ENCODE measurements around the gene IFNAR2.

Gene IFNAR2

DNA sequence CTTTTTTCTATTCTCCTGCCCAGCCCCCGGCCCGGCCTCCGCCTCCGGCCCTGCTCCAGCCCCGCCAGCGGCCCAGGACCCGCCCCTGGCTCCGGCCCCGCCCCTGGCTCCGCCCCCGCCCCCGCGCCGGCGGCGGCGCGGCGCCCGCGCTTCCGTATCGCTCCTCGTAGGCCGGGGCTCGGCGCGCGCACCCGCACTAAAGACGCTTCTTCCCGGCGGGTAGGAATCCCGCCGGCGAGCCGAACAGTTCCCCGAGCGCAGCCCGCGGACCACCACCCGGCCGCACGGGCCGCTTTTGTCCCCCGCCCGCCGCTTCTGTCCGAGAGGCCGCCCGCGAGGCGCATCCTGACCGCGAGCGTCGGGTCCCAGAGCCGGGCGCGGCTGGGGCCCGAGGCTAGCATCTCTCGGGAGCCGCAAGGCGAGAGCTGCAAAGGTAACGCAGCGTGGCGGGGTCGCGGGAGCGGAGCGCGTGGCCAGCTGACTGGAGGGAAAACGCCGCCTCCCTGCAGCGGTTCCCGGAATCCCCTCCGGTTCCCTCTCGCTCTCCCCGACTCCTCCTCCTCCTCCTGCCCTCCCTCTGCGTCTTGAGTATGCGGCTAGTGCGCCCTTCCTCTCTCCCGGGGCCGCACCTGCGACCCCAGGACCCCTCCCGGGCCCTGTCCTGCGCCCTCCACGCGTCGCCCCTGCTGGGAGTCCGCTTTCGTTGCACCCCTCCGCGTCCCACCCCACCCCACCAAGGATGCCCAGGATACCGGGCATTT is at the start of gene IFNAR2:
IFNAR2 (plus strand) TSS at position 155 of the 761 bp plus-strand sequence. CDS start 11,985 bp downstream, outside the sequence.
- H3K27ac ChIP-seq: no peak within 1 kb of the TSS
- DNase-seq (ENCODE audit: low read depth, low spot score): no peak
- H3K9me3 ChIP-seq (ENCODE audit: low read depth, low read length): no peaks in the 10 kb centered on the region
- TF ChIP-seq POLR2AphosphoS5 (IDR thresholded peaks at IDR 0.05; ENCODE audit: borderline replicate concordance, low read depth, low read length) (peak; percentile 58; the same call in 1 of the 2 replicates), FOXP2 (optimal IDR thresholded peaks at IDR 0.05; ENCODE audit: control extremely low read depth, extremely low read length, insufficient read depth) (no peak), EZH2 (IDR thresholded peaks at IDR 0.05) (no peak)
- peak within 1 kb of the TSS; percentile 83 for H3K9ac ChIP-seq (ENCODE audit: insufficient read length)
- H3K4me3 ChIP-seq: peak within 1 kb of the TSS; percentile 95
- no peaks in the 10 kb centered on the region for H3K36me3 ChIP-seq (ENCODE audit: insufficient read depth, low read length)

DNA sequence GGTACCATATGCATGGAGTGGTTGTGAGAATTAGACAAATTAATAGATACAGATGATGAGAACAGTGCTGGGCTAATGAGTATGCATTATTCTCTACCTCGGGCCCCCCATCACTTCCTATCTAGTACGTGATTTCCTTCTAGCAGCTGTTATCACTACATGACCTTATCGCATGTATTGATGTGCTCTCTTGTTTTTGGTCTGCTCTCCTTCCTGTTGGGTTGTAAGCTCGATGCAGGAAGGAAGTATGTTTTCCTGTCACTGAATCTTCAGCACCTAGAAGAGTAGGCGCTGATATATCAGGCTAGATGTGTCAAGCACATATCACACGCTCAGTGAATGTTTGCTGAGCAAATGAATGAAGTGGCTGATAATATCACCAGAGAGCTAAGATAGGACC is 43.9 kb upstream of the IFNAR2 start:
- H3K9ac ChIP-seq (ENCODE audit: insufficient read length): no peak overlapping the region
- no peak for DNase-seq (ENCODE audit: low read depth, low spot score)
- no peaks in the 10 kb centered on the region for H3K36me3 ChIP-seq (ENCODE audit: insufficient read depth, low read length)
- no peak for TF ChIP-seq EZH2 (IDR thresholded peaks at IDR 0.05)
- TF ChIP-seq FOXP2 (optimal IDR thresholded peaks at IDR 0.05; ENCODE audit: control extremely low read depth, extremely low read length, insufficient read depth): no peak
- no peak for TF ChIP-seq POLR2AphosphoS5 (IDR thresholded peaks at IDR 0.05; ENCODE audit: borderline replicate concordance, low read depth, low read length)
- no peak overlapping the region for H3K27ac ChIP-seq
- no peaks in the 10 kb centered on the region for H3K9me3 ChIP-seq (ENCODE audit: low read depth, low read length)
- no peak overlapping the region for H3K4me3 ChIP-seq

DNA sequence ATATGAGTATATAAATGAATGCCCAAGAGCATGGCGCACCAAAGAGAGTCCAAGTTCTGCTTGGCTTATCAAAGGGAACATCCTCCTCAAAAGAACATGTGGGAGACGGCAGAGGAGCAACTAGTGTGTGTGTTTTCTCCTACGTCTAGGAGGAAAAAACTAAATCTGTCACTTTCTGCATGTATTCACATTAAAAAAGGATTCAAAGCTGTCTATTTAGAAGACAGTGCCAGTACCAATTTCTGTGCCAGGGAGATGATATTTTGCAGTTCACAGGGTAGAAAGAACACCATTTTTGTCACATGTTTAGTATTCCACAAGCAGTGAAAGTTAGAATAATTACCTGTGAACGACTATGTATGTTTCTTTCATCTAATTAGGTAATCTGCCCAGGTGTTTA is 42.5 kb upstream of the IFNAR2 start:
- Histone ChIP-seq H3K27ac (no peak overlapping the region), H3K9ac (ENCODE audit: insufficient read length) (no peak overlapping the region), H3K4me3 (no peak overlapping the region), H3K9me3 (ENCODE audit: low read depth, low read length) (no peaks in the 10 kb centered on the region), H3K36me3 (ENCODE audit: insufficient read depth, low read length) (no peaks in the 10 kb centered on the region)
- DNase-seq (ENCODE audit: low read depth, low spot score): no peak
- TF ChIP-seq EZH2 (IDR thresholded peaks at IDR 0.05) (no peak), POLR2AphosphoS5 (IDR thresholded peaks at IDR 0.05; ENCODE audit: borderline replicate concordance, low read depth, low read length) (no peak), FOXP2 (optimal IDR thresholded peaks at IDR 0.05; ENCODE audit: control extremely low read depth, extremely low read length, insufficient read depth) (no peak)

DNA sequence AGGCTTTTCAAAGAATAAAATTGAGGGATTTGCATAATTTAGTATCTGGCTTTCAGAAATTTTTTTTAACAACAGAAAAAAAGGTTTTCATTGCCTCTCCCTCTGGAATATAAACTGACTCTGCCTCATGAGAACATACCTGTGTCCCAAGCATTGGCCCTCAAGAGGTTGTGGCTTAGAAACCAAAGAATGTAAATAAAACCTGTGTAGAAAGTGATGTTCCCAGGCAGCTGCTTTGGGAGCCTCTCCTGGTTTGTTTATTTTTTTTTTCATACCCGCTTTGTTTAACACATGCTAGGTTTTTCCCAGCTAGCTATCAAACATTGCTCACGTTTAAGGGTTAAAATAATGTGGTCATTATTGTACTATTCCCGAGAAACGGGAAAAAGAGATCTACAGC is 40.5 kb upstream of the IFNAR2 start:
- TF ChIP-seq POLR2AphosphoS5 (IDR thresholded peaks at IDR 0.05; ENCODE audit: borderline replicate concordance, low read depth, low read length) (no peak), EZH2 (IDR thresholded peaks at IDR 0.05) (no peak), FOXP2 (optimal IDR thresholded peaks at IDR 0.05; ENCODE audit: control extremely low read depth, extremely low read length, insufficient read depth) (no peak)
- no peak overlapping the region for H3K27ac ChIP-seq
- H3K9me3 ChIP-seq (ENCODE audit: low read depth, low read length): no peaks in the 10 kb centered on the region
- DNase-seq (ENCODE audit: low read depth, low spot score): no peak
- no peak overlapping the region for H3K4me3 ChIP-seq
- no peak overlapping the region for H3K9ac ChIP-seq (ENCODE audit: insufficient read length)
- H3K36me3 ChIP-seq (ENCODE audit: insufficient read depth, low read length): no peaks in the 10 kb centered on the region

DNA sequence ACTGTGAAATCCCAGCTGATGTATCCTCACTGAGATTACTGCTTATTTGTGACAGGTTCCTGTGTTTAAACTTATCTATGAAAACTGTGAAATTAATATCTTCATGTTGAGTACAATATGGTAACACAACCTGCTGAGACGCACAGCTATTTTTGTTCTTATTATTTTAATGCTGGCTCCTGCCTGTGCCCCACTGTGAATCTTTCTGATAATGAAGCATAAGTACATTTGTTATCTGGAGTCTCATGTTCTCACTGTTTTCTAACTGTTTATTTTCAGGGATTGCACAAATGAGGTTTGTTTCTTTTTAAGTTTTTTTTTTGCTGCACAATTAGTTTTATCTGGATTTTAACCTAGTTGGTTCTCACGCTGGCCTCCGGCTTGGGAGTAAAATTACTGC is 39.9 kb upstream of the IFNAR2 start:
- Histone ChIP-seq H3K9ac (ENCODE audit: insufficient read length) (no peak overlapping the region), H3K36me3 (ENCODE audit: insufficient read depth, low read length) (no peaks in the 10 kb centered on the region), H3K27ac (no peak overlapping the region), H3K9me3 (ENCODE audit: low read depth, low read length) (no peaks in the 10 kb centered on the region), H3K4me3 (no peak overlapping the region)
- TF ChIP-seq EZH2 (IDR thresholded peaks at IDR 0.05): no peak
- TF ChIP-seq POLR2AphosphoS5 (IDR thresholded peaks at IDR 0.05; ENCODE audit: borderline replicate concordance, low read depth, low read length): no peak
- TF ChIP-seq FOXP2 (optimal IDR thresholded peaks at IDR 0.05; ENCODE audit: control extremely low read depth, extremely low read length, insufficient read depth): no peak
- no peak for DNase-seq (ENCODE audit: low read depth, low spot score)

DNA sequence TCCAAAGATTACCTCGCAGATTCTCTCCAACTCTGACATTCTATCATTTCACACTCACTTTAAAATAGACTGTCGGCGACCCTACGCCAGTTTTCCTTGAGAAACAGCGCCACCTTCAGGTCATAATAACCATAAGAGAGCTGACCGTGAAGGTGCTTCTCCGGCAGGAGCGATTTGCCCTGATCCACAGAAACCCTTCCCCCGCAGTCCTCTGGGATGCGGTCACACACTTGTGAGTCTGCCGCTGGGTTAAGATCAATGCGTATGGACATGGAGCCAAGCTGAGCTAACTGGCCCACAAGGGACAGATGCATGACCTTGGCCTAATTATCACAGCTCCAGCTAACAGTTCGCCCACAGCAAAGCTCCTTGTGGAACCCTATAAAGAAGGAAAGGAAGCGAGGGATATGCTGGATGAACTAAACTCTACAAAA is 32.8 kb upstream of the IFNAR2 start:
- peak; percentile 20 for DNase-seq (ENCODE audit: low read depth, low spot score)
- Histone ChIP-seq H3K4me3 (no peak overlapping the region), H3K9me3 (ENCODE audit: low read depth, low read length) (no peaks in the 10 kb centered on the region)

DNA sequence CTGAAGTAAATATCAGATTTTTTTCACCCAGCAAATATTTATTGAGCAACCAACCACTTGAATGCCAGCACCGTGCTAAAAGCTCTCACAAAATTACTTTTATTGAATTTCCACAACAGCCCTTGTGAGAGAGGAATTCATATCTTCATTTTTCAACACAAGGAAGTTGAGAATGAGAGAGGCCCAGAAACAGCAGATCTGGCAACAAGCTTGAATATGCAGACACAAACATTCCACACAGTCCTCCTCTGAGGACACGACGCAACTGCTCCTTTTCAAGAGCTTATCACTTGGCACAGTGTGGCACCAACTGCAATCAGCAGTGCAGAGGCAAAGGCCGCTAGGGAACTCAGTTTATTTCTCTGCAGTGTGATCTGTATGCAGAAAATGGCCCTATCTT is 32.2 kb upstream of the IFNAR2 start:
- Histone ChIP-seq H3K9ac (ENCODE audit: insufficient read length) (no peak overlapping the region), H3K4me3 (no peak overlapping the region), H3K36me3 (ENCODE audit: insufficient read depth, low read length) (no peaks in the 10 kb centered on the region), H3K27ac (no peak overlapping the region), H3K9me3 (ENCODE audit: low read depth, low read length) (no peaks in the 10 kb centered on the region)
- no peak for TF ChIP-seq POLR2AphosphoS5 (IDR thresholded peaks at IDR 0.05; ENCODE audit: borderline replicate concordance, low read depth, low read length)
- no peak for TF ChIP-seq EZH2 (IDR thresholded peaks at IDR 0.05)
- no peak for TF ChIP-seq FOXP2 (optimal IDR thresholded peaks at IDR 0.05; ENCODE audit: control extremely low read depth, extremely low read length, insufficient read depth)
- DNase-seq (ENCODE audit: low read depth, low spot score): no peak

More for the DNA sequence above, 32.8 kb upstream of the IFNAR2 start:
- Histone ChIP-seq H3K27ac (no peak overlapping the region), H3K36me3 (ENCODE audit: insufficient read depth, low read length) (no peaks in the 10 kb centered on the region), H3K9ac (ENCODE audit: insufficient read length) (no peak overlapping the region)
- TF ChIP-seq FOXP2 (optimal IDR thresholded peaks at IDR 0.05; ENCODE audit: control extremely low read depth, extremely low read length, insufficient read depth) (no peak), POLR2AphosphoS5 (IDR thresholded peaks at IDR 0.05; ENCODE audit: borderline replicate concordance, low read depth, low read length) (no peak), EZH2 (IDR thresholded peaks at IDR 0.05) (no peak)

DNA sequence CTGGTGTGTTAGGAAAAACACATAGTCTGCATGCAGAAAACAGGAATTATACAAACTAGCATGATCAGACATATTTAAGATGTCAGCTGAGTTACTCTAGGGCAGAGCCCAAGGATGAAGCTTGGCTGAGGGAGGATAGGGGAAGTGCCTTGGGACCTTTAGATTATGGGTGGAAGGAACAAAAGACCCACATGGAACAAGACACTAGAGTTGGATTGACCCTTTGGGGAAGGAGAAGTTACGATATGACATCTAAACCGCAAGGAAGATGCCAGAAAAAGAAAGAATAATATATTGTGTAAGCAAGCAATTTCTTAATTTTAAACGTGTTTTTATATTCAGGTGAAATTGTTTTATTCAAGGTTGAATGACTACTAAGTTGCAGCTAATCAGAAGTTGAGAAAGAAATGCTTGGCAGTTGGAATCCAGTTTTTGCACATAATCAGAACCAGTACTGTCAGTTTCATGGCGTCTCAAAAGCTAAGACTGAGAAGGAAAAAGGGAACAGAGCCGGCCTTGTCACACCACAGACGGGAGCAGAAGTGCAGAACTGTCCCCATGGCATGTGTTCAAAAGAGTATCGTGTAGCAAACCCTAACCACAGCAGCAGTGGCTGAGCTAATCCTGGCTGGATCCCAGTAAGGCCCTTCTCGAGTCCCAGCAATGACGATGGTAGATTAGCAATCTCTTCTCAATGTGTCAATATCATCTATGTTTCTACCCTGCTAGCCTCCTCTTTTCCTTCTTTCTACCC is 31.2 kb upstream of the IFNAR2 start:
- no peak overlapping the region for H3K27ac ChIP-seq
- H3K9ac ChIP-seq (ENCODE audit: insufficient read length): no peak overlapping the region
- no peak overlapping the region for H3K4me3 ChIP-seq
- TF ChIP-seq POLR2AphosphoS5 (IDR thresholded peaks at IDR 0.05; ENCODE audit: borderline replicate concordance, low read depth, low read length): no peak
- TF ChIP-seq EZH2 (IDR thresholded peaks at IDR 0.05): no peak
- TF ChIP-seq FOXP2 (optimal IDR thresholded peaks at IDR 0.05; ENCODE audit: control extremely low read depth, extremely low read length, insufficient read depth): no peak
- no peaks in the 10 kb centered on the region for H3K36me3 ChIP-seq (ENCODE audit: insufficient read depth, low read length)
- H3K9me3 ChIP-seq (ENCODE audit: low read depth, low read length): no peaks in the 10 kb centered on the region
- no peak for DNase-seq (ENCODE audit: low read depth, low spot score)
